ENCODE measurements around the gene AMPD3. TPM values are rescaled to one million over a fixed set of nuclear protein-coding genes. Genes with fewer than 3 reads are reported as not detected.

Gene AMPD3
- 3.4 TPM for total RNA-seq
- polyA plus RNA-seq (ENCODE audit: insufficient read depth in 1 of 8, insufficient read length in 8 of 8, low replicate concordance in 1 of 8), result 1 to 10 TPM; 3.6 to 5.3 (median 4.6) TPM
- long read RNA-seq, donor 1, result 0 reads
- long read RNA-seq, donor 2, result 0 reads
- long read RNA-seq, donor 3, result 0 reads
- long read RNA-seq, donor 4, result 0 reads
- long read RNA-seq, donor 5, result 0 reads
- long read RNA-seq, donor 6, result 0 reads
- long read RNA-seq, donor 7, result 0 reads
- long read RNA-seq, donor 8, result 0 reads
- long read RNA-seq, donor 9, result 0 reads
- long read RNA-seq, donor 10, partial matches to known transcripts, result 6 of 23 reads
- long read RNA-seq, donor 10, other reads (novel, unspliced or antisense), result 17 of 23 reads
- long read RNA-seq, donor 11, result 0 reads

DNA sequence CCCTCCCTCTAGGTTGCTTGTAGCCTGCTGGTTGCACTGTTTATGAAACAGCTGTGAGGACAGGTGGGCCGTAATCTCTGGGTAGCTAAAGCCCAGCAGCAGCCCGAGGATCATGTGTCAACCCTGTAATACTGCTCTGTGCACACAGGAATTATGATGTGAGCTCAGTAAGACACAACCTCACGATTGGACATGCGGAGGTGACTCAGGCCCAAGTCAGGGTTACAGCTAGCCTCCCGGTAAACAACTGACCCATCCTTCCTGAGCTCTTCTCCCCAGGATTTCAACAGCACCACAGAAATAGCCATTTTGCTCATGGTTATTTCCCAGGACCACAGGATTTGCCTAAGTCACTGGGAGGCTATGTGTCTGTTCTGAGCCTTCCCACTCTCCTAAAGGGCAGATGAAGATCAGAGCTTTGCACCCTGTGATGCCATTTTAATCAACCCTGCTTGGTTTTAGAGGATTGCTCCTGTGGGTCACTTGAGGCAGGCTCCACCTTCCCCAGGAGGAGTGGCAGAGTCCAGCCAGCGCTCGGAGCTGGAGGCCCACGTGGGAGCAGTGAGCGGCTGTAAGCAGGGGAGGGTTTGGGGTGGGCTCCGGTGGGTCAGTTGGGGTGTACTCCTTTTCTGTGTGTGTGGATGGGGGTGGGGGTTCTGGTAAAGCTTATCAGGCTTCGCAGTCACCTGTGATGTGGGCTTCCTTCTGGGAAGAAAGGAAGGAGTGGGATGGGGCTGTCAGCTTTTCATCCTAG is at the start of gene AMPD3:
Gene AMPD3 (plus strand): TSS at position 387 of the 754 bp plus-strand sequence. CDS start 6,256 bp downstream, outside the sequence.
- H3K27me3 ChIP-seq (ENCODE audit: control insufficient read depth, insufficient read depth, low read length), result peaks cover 24% of the 10 kb centered on the region
- H3K9me3 ChIP-seq (replicated peaks; ENCODE audit: control insufficient read depth, low read depth, low read length), result no peaks in the 10 kb centered on the region
- peak; percentile 83 for DNase-seq
- 38% methylated on average over 10 of the region's 11 CpGs for WGBS (ENCODE audit: insufficient coverage)
- peak within 1 kb of the TSS; percentile 75 for H3K27ac ChIP-seq (ENCODE audit: low read length)
- no peaks in the 10 kb centered on the region for H3K36me3 ChIP-seq (ENCODE audit: control insufficient read depth, insufficient read depth, low read length)
- H3K4me3 ChIP-seq (ENCODE audit: low read length), result peak within 1 kb of the TSS; percentile 15
- H3K4me1 ChIP-seq (ENCODE audit: control insufficient read depth, insufficient read depth, low read length), result peaks cover 45% of the 10 kb centered on the region

DNA sequence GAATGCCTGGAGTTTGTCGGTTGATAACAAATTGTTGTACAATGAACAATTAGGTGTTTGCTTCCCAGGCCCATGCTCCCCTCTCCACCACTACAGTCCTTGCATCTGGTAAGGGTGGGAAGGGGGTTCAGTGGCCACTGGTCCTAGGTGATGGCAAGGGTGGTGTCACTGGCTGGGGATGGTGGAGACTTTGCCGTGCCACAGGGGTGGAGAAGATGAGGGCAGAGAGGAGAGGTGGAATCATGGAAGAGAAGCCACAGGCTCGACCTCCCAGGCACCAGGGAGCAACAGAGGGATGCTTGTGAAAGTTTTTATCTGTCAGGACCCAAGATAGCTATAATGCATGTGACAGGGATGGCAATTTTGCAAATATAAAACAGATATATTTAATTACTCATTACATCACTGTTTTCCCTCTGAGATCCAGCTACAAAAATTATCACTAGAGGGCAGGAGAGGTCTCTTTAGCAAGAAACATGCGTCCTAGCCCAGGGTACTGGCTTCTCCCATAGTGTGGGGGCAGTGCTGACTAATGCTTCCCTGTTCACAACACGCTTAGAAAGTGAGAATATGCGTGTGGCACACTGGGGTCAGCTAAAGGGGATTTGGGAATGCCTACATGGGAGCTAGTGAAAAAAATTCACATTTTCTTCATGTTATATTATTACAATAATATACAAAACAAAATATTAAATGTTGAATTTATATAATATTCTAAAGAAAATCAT is 49.0 kb upstream of the AMPD3 start:
- Histone ChIP-seq H3K4me3 (ENCODE audit: low read length) (no peak overlapping the region), H3K27ac (ENCODE audit: low read length) (no peak overlapping the region), H3K9me3 (replicated peaks; ENCODE audit: control insufficient read depth, low read depth, low read length) (no peaks in the 10 kb centered on the region), H3K4me1 (ENCODE audit: control insufficient read depth, insufficient read depth, low read length) (no peaks in the 10 kb centered on the region), H3K36me3 (ENCODE audit: control insufficient read depth, insufficient read depth, low read length) (no peaks in the 10 kb centered on the region), H3K27me3 (ENCODE audit: control insufficient read depth, insufficient read depth, low read length) (no peaks in the 10 kb centered on the region)
- DNase-seq, result peak; percentile 92
- WGBS (ENCODE audit: insufficient coverage), result 83% methylated on average over 1 of the region's 6 CpGs

DNA sequence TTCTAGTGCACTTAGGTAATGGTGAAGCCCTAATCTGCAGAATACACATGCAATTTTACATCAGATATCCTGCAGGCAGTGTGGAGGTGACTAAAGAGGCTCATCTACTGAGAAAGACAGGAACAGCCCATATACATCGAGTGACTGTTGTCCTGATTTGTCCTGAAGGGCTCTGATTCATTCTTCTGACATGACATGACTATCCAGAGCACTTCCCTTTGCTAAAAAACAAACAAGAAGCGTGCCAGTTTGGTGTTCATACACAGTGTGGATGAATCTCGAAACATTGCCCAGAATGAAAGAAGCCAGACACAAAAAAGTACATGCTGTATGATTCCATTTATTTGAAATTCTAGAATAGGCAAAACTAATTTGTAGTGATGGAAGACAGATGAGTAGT is 48.0 kb upstream of the AMPD3 start:
- WGBS (ENCODE audit: insufficient coverage), result 90% methylated on average over 2 of the region's 3 CpGs
- no peaks in the 10 kb centered on the region for H3K9me3 ChIP-seq (replicated peaks; ENCODE audit: control insufficient read depth, low read depth, low read length)
- H3K27me3 ChIP-seq (ENCODE audit: control insufficient read depth, insufficient read depth, low read length), result no peaks in the 10 kb centered on the region
- no peak overlapping the region for H3K27ac ChIP-seq (ENCODE audit: low read length)
- no peak for DNase-seq
- no peak overlapping the region for H3K4me3 ChIP-seq (ENCODE audit: low read length)
- no peaks in the 10 kb centered on the region for H3K4me1 ChIP-seq (ENCODE audit: control insufficient read depth, insufficient read depth, low read length)
- H3K36me3 ChIP-seq (ENCODE audit: control insufficient read depth, insufficient read depth, low read length), result no peaks in the 10 kb centered on the region

DNA sequence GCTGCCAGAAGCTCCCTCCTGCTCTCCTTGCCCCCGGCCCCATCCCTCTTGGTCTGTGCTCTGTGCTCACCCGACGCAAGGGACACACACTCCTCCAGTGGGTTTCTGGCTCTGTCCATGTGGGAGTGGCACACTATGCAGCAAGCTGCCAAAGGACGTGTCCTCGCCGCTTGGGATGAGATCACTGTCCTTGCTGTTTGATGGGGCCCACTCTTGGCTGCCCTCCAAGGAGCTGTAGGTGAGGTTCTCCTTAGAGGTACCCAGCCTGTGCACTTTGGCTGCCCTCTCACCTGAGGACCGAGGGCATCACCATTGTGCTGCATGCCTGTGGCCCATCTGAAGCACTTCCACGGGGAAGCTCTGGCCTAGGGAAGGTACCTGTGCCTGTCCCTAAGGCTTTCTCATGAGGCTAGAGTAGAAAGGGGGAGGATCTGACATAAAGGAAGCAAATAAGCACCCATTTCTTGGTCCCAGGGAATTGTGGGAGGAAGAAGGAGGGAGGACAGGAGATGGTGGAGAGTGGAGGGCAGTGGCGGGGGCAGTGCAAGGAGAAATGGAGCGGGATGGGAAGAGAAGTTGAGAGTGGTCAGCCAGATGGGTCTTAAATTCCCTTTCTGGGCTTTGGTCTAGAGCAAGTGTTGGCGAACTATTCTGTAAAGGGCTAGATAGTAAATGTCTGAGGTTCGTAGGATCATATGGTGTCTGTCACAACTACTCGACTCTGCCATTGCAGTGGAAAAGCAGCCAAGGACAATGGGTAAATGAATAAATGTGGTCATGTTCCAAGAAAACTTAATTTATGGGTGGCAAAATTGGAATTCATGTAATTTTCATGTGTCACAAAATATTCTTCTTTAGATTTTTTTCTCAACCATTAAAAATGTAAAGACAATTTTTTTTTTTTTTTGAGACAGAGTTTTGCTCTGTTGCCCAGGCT is 47.0 kb upstream of the AMPD3 start:
- H3K9me3 ChIP-seq (replicated peaks; ENCODE audit: control insufficient read depth, low read depth, low read length), result no peaks in the 10 kb centered on the region
- 74% methylated on average over 11 of the region's 13 CpGs for WGBS (ENCODE audit: insufficient coverage)
- H3K36me3 ChIP-seq (ENCODE audit: control insufficient read depth, insufficient read depth, low read length), result no peaks in the 10 kb centered on the region
- H3K4me3 ChIP-seq (ENCODE audit: low read length), result no peak overlapping the region
- H3K4me1 ChIP-seq (ENCODE audit: control insufficient read depth, insufficient read depth, low read length), result no peaks in the 10 kb centered on the region
- H3K27ac ChIP-seq (ENCODE audit: low read length), result no peak overlapping the region
- no peak for DNase-seq
- H3K27me3 ChIP-seq (ENCODE audit: control insufficient read depth, insufficient read depth, low read length), result no peaks in the 10 kb centered on the region

DNA sequence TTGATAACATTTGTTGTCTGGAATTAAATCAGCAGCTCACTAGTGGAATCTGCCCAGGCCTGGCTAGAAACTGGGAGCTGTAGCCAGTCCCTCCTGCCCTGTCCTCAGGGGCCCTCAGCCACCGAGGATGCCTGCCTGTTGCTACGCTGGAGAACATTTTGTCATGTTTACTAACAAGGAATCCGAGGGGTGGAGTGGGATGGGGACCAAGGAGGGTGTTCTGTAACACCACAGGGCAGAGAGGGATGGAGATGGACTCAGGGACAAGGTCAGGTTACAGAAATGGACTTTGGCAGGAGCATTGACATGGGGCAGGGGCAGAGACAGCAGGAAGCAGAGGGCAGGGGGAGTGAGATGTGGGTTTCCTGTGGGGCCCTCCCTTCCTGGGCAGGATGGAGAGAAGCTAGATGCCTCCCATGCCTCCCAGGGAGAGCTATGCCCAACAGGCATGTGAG is 45.8 kb upstream of the AMPD3 start:
- WGBS (ENCODE audit: insufficient coverage), result 60% methylated on average over 3 of the region's 3 CpGs
- H3K9me3 ChIP-seq (replicated peaks; ENCODE audit: control insufficient read depth, low read depth, low read length), result no peaks in the 10 kb centered on the region
- no peak overlapping the region for H3K27ac ChIP-seq (ENCODE audit: low read length)

DNA sequence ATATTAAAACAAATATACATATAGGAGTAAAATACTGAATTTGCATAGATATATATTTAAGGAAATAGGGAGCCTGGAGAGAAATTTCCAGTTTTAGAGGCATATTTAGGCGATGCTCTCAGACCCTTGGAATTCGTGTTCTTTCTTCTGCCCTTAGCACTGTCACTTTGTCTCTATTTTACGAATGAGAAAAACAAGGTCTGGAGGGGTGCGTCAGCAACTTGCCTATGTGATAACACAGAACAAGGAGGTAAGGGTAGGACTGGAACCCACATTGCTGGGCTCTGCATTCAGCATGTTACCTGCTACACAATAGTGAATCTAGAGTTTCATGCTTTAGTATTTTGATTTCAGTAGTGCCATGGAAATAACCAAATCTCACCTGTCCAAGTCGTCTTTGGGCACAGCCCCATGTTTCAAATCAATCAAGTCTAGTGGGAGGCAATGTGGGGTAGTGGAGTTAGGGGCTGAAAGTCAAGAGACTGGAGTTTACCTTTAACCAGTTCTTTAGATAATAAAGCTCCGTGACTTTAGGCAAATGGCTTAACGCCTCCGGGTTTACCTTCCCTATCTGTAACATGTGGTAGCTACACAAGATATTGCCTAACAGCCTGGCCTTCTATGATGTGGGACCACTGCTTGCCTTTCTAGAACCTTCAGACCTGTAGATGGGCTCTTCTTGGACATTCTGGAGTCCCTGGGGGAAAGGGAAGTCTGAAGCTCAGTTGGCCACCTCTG is 44.8 kb upstream of the AMPD3 start:
- peaks cover 8% of the 10 kb centered on the region for H3K4me1 ChIP-seq (ENCODE audit: control insufficient read depth, insufficient read depth, low read length)
- H3K27ac ChIP-seq (ENCODE audit: low read length), result no peak overlapping the region
- no peaks in the 10 kb centered on the region for H3K36me3 ChIP-seq (ENCODE audit: control insufficient read depth, insufficient read depth, low read length)
- no peak for DNase-seq
- no peaks in the 10 kb centered on the region for H3K27me3 ChIP-seq (ENCODE audit: control insufficient read depth, insufficient read depth, low read length)
- no peak overlapping the region for H3K4me3 ChIP-seq (ENCODE audit: low read length)
- 100% methylated on average over 1 of the region's 8 CpGs for WGBS (ENCODE audit: insufficient coverage)
- H3K9me3 ChIP-seq (replicated peaks; ENCODE audit: control insufficient read depth, low read depth, low read length), result no peaks in the 10 kb centered on the region

More for the DNA sequence above, 45.8 kb upstream of the AMPD3 start:
- no peak for DNase-seq
- Histone ChIP-seq H3K4me3 (ENCODE audit: low read length) (no peak overlapping the region), H3K27me3 (ENCODE audit: control insufficient read depth, insufficient read depth, low read length) (no peaks in the 10 kb centered on the region), H3K36me3 (ENCODE audit: control insufficient read depth, insufficient read depth, low read length) (no peaks in the 10 kb centered on the region), H3K4me1 (ENCODE audit: control insufficient read depth, insufficient read depth, low read length) (peaks cover 4% of the 10 kb centered on the region)

DNA sequence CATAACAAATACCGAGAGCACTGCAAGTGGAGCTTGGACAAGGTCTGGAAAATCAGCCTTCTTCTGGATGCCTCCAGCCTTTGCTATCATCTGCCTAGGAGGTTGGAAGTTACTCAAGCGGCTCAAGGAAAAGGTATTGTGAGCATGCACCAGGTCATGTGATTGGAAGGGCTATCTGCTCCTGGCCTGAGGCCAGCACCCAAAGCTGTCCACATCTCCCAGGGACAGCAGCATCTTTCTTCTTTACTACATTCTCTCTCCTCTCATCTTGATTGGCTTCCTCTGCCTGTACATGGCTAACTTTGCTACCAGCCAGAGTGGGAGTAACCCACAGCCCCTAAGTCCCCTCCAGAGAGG is 44.2 kb upstream of the AMPD3 start:
- Histone ChIP-seq H3K4me3 (ENCODE audit: low read length) (no peak overlapping the region), H3K9me3 (replicated peaks; ENCODE audit: control insufficient read depth, low read depth, low read length) (no peaks in the 10 kb centered on the region), H3K4me1 (ENCODE audit: control insufficient read depth, insufficient read depth, low read length) (peaks cover 8% of the 10 kb centered on the region), H3K27me3 (ENCODE audit: control insufficient read depth, insufficient read depth, low read length) (no peaks in the 10 kb centered on the region), H3K27ac (ENCODE audit: low read length) (no peak overlapping the region), H3K36me3 (ENCODE audit: control insufficient read depth, insufficient read depth, low read length) (no peaks in the 10 kb centered on the region)
- no peak for DNase-seq
- WGBS (ENCODE audit: insufficient coverage), result 80% methylated on average over 1 of the region's 2 CpGs

DNA sequence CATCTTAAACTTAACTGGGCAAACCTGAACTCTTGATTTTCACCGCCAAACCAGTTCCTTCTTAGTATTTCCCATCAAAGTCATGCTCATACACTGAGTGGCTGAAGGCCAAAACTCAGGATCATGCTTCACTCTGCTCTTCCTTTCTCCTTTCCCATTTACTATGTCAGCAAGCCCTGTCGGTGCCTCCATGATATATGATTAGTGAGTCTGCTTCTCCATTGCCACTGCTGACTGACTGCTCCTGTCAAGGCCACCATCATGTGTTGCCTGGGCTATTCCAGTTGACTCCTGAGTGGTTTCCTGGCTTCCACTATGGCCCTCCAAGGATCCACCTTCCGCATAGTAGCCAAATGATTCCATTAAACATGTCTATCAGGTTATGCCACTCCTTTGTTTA is 42.8 kb upstream of the AMPD3 start:
- no peaks in the 10 kb centered on the region for H3K36me3 ChIP-seq (ENCODE audit: control insufficient read depth, insufficient read depth, low read length)
- no peaks in the 10 kb centered on the region for H3K9me3 ChIP-seq (replicated peaks; ENCODE audit: control insufficient read depth, low read depth, low read length)
- H3K4me3 ChIP-seq (ENCODE audit: low read length), result no peak overlapping the region
- no peaks in the 10 kb centered on the region for H3K27me3 ChIP-seq (ENCODE audit: control insufficient read depth, insufficient read depth, low read length)
- peaks cover 8% of the 10 kb centered on the region for H3K4me1 ChIP-seq (ENCODE audit: control insufficient read depth, insufficient read depth, low read length)
- no peak for DNase-seq
- H3K27ac ChIP-seq (ENCODE audit: low read length), result no peak overlapping the region
- 80% methylated on average over 2 of the region's 3 CpGs for WGBS (ENCODE audit: insufficient coverage)

DNA sequence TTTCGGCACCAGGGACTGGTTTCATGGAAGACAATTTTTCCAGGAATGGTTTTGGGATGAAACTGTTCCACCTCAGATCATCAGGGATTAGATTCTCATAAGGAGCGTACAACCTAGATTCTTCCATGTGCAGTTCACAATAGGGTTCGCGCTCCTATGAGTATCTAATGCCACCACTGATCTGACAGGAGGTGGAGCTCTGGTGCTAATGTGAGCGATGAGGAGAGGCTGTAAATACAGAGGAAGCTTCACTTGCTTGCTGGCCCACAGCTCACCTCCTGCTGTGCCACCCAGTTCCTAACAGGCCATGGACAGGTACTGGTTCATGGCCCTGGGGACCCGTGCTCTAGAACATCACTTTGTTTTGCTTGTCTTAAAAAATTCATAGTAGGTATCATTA is 41.8 kb upstream of the AMPD3 start:
- Histone ChIP-seq H3K4me1 (ENCODE audit: control insufficient read depth, insufficient read depth, low read length) (peaks cover 8% of the 10 kb centered on the region), H3K27ac (ENCODE audit: low read length) (no peak overlapping the region), H3K9me3 (replicated peaks; ENCODE audit: control insufficient read depth, low read depth, low read length) (no peaks in the 10 kb centered on the region), H3K36me3 (ENCODE audit: control insufficient read depth, insufficient read depth, low read length) (no peaks in the 10 kb centered on the region), H3K4me3 (ENCODE audit: low read length) (no peak overlapping the region), H3K27me3 (ENCODE audit: control insufficient read depth, insufficient read depth, low read length) (no peaks in the 10 kb centered on the region)
- DNase-seq, result no peak
- WGBS (ENCODE audit: insufficient coverage), result 49% methylated on average over 3 of the region's 6 CpGs

Data from muscle of leg (tissue), 16 donors.